DND-41 (cell line): Measurements from ENCODE around the gene CA11.

Experiments used
- ATAC-seq: fragments of 200-7000 bp; cut with Tn5 transposase; 3 replicates; pipeline ENCODE4 v1.9.1; 2021; ENCODE audit warnings: low read depth; ENCODE audit not compliant: insufficient read depth
- DNase-seq: peaks from one replicate; pipeline ENCODE4 v3.0.0-alpha.2; 2020
- H2AFZ ChIP-seq: 2 replicates; pipeline ENCODE4 v1.6.0; 2012; ENCODE audit warnings: low read depth, low read length
- H3K27ac ChIP-seq: 2 replicates; pipeline ENCODE4 v1.5.1; 2012; ENCODE audit warnings: low read length, inconsistent platforms
- H3K27me3 ChIP-seq: fragments of 200-600 bp; sonication (generic); 2 replicates; pipeline ENCODE4 v1.6.0; 2012; ENCODE audit warnings: low read length, mild to moderate bottlenecking, inconsistent platforms; ENCODE audit not compliant: insufficient read depth, poor library complexity
- H3K36me3 ChIP-seq: 2 replicates; pipeline ENCODE4 v1.5.1; 2012; ENCODE audit warnings: low read length, inconsistent platforms; ENCODE audit not compliant: insufficient read depth
- H3K4me1 ChIP-seq: 2 replicates; pipeline ENCODE4 v1.5.1; 2012; ENCODE audit warnings: mild to moderate bottlenecking, low read length; ENCODE audit not compliant: insufficient read depth
- H3K4me2 ChIP-seq: 2 replicates; pipeline ENCODE4 v1.6.0; 2012; ENCODE audit warnings: mild to moderate bottlenecking, moderate library complexity, low read length, inconsistent platforms; ENCODE audit not compliant: insufficient read depth
- H3K4me3 ChIP-seq, 2 experiments: fragments of 200-600 bp in 1 of 2; shearing (Covaris generic) in 1 of 2; 2 replicates each; pipeline ENCODE4 v1.5.1; 2012 to 2016; ENCODE audit warnings: inconsistent platforms in 2 of 2, low read length in 2 of 2, mild to moderate bottlenecking in 2 of 2, low read depth in 1 of 2, moderate library complexity in 1 of 2
- H3K79me2 ChIP-seq: 2 replicates; pipeline ENCODE4 v1.6.0; 2012; ENCODE audit warnings: low read length, inconsistent platforms; ENCODE audit not compliant: insufficient read depth
- H3K9ac ChIP-seq: 2 replicates; pipeline ENCODE4 v1.6.0; 2012; ENCODE audit warnings: low read depth, mild to moderate bottlenecking, inconsistent platforms, low read length, moderate library complexity
- H3K9me3 ChIP-seq: 2 replicates; pipeline ENCODE4 v1.5.1; 2012; ENCODE audit warnings: low read length, moderate library complexity, mild to moderate bottlenecking, inconsistent platforms; ENCODE audit not compliant: insufficient read depth, severe bottlenecking
- H4K20me1 ChIP-seq: 2 replicates; pipeline ENCODE4 v1.6.0; 2012; ENCODE audit warnings: low read length; ENCODE audit not compliant: insufficient read depth
- EZH2 ChIP-seq: IDR thresholded peaks from 3 replicates; pipeline ENCODE4 v1.6.1; 2012; ENCODE audit warnings: borderline replicate concordance, low read depth, mild to moderate bottlenecking, moderate library complexity, low read length, inconsistent platforms; ENCODE audit not compliant: severe bottlenecking
- TF ChIP-seq, protein P1 (sequence below): IDR thresholded peaks from 2 replicates; pipeline ENCODE4 v1.5.1; 2012; ENCODE audit warnings: borderline replicate concordance, low read length, moderate library complexity, mild to moderate bottlenecking; ENCODE audit not compliant: poor library complexity, severe bottlenecking; ENCODE audit errors: extremely low read depth

CA11 gene

DNA sequence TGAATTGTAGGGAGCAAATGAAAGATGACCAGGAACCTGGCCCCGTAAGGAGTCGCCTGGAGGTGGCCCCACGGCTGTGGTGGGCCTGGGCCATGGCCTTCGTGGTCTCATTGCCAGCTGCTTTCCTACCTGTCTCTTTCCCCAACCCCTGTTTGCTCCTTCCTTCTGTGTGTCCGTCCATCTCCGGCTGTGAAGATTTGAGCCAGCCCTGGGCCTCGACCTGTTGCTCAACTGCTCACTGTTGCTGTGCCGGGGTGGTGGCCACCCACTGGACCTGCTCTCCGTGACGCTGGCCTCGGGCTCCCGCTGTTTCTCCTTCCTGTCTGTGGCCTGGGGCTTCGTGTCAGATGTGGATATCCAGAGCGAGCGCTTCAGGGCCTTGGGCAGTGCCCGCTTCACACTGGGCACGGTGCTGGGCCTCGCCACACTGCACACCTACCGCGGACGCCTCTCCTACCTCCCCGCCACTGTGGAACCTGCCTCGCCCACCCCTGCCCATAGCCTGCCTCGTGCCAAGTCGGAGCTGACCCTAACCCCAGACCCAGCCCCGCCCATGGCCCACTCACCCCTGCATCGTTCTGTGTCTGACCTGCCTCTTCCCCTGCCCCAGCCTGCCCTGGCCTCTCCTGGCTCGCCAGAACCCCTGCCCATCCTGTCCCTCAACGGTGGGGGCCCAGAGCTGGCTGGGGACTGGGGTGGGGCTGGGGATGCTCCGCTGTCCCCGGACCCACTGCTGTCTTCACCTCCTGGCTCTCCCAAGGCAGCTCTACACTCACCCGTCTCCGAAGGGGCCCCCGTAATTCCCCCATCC lies 17.3 kb downstream of the CA11 start:
- H3K27me3 ChIP-seq, result no peaks in the 10 kb centered on the region
- no peak for TF ChIP-seq EZH2
- TF ChIP-seq, protein P1, sequence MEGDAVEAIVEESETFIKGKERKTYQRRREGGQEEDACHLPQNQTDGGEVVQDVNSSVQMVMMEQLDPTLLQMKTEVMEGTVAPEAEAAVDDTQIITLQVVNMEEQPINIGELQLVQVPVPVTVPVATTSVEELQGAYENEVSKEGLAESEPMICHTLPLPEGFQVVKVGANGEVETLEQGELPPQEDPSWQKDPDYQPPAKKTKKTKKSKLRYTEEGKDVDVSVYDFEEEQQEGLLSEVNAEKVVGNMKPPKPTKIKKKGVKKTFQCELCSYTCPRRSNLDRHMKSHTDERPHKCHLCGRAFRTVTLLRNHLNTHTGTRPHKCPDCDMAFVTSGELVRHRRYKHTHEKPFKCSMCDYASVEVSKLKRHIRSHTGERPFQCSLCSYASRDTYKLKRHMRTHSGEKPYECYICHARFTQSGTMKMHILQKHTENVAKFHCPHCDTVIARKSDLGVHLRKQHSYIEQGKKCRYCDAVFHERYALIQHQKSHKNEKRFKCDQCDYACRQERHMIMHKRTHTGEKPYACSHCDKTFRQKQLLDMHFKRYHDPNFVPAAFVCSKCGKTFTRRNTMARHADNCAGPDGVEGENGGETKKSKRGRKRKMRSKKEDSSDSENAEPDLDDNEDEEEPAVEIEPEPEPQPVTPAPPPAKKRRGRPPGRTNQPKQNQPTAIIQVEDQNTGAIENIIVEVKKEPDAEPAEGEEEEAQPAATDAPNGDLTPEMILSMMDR, result no peak
- peaks cover 30% of the 10 kb centered on the region for H3K4me1 ChIP-seq
- H3K36me3 ChIP-seq, result peaks cover 73% of the 10 kb centered on the region
- peak; percentile 10 for DNase-seq
- H3K9ac ChIP-seq, result no peak overlapping the region
- H3K4me3 ChIP-seq, result no peak overlapping the region
- H3K79me2 ChIP-seq, result peaks cover 22% of the 10 kb centered on the region
- no peak overlapping the region for H3K4me2 ChIP-seq
- no peaks in the 10 kb centered on the region for H3K9me3 ChIP-seq
- H2AFZ ChIP-seq, result no peak overlapping the region
- no peak overlapping the region for H3K27ac ChIP-seq
- ATAC-seq, result no peak
- peaks cover 11% of the 10 kb centered on the region for H4K20me1 ChIP-seq

DNA sequence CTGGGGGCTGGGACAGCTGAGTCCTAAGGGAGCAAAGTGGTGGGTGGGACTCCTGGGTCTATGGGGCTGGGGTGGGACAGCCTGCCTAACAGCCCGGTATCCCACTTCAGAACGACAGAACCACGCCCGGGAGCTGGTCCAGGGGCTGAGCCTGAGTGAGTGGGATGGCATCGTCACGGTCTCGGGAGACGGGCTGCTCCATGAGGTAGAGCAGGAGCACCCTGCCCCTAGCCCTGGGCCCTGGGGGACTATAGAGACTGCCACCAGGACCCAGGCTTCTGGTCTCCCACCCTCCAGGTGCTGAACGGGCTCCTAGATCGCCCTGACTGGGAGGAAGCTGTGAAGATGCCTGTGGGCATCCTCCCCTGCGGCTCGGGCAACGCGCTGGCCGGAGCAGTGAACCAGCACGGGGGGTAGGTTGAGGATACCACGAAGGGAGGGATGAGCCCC lies 18.1 kb downstream of the CA11 start:
- H2AFZ ChIP-seq, result no peak overlapping the region
- H3K27me3 ChIP-seq, result no peaks in the 10 kb centered on the region
- peaks cover 28% of the 10 kb centered on the region for H3K79me2 ChIP-seq
- no peak for DNase-seq
- H3K27ac ChIP-seq, result no peak overlapping the region
- H4K20me1 ChIP-seq, result peaks cover 11% of the 10 kb centered on the region
- peaks cover 30% of the 10 kb centered on the region for H3K4me1 ChIP-seq
- no peak overlapping the region for H3K4me3 ChIP-seq
- TF ChIP-seq EZH2, result no peak
- TF ChIP-seq, protein P1, result no peak
- peaks cover 68% of the 10 kb centered on the region for H3K36me3 ChIP-seq
- H3K4me2 ChIP-seq, result no peak overlapping the region
- no peak overlapping the region for H3K9ac ChIP-seq
- no peak for ATAC-seq
- no peaks in the 10 kb centered on the region for H3K9me3 ChIP-seq

- ATAC-seq (no peak), DNase-seq (no peak)
- peaks cover 65% of the 10 kb centered on the region for H3K36me3 ChIP-seq
- no peak for TF ChIP-seq EZH2
- TF ChIP-seq, protein P1, result no peak
- no peaks in the 10 kb centered on the region for H3K9me3 ChIP-seq
- no peak overlapping the region for H3K27ac ChIP-seq
- H2AFZ ChIP-seq, result no peak overlapping the region
- H4K20me1 ChIP-seq, result peaks cover 11% of the 10 kb centered on the region
- no peak overlapping the region for H3K4me2 ChIP-seq
- no peak overlapping the region for H3K9ac ChIP-seq
- no peak overlapping the region for H3K4me3 ChIP-seq
- H3K27me3 ChIP-seq, result no peaks in the 10 kb centered on the region
- H3K4me1 ChIP-seq, result peaks cover 31% of the 10 kb centered on the region
- peaks cover 30% of the 10 kb centered on the region for H3K79me2 ChIP-seq
These were observed 18.7 kb downstream of the CA11 start for GRCh38 chr19:48627201-48627864.
